PC-9 (cell line): ENCODE results near the gene ZNF175. TPM values are rescaled to one million over a fixed set of nuclear protein-coding genes. Genes with fewer than 3 reads are reported as not detected.

Experiments used
- BruUV-seq: library from RNA; stranded (reverse); fragments of 400-500 nt; replicated peaks from 2 replicates; lab custom pipeline; 2021; lab: Mats Ljungman, UMichigan
- CTCF ChIA-PET: fragments of 300-600 bp; sonication (Branson Sonifier 250); formaldehyde crosslinking; loops from one replicate; lab custom pipeline; 2022; ENCODE audit warnings: antibody characterized with exemption; lab: Charles Lee
- POLR2A ChIA-PET: fragments of 300-600 bp; sonication (Branson Sonifier 250); formaldehyde crosslinking; loops from one replicate; lab custom pipeline; 2022; ENCODE audit warnings: antibody characterized with exemption; ENCODE audit not compliant: unreplicated experiment; lab: Charles Lee
- DNase-seq, 2 experiments: peaks; one replicate each; pipeline versions ENCODE4 v3.0.0 to v3.0.0-alpha.2; 2015 to 2022; ENCODE audit warnings: mixed read lengths in 1 of 2
- H2AFZ ChIP-seq: fragments of 200-600 bp; sonication (generic); 2 replicates; pipeline ENCODE4 v1.8.1; 2017; ENCODE audit warnings: antibody characterized with exemption
- H3F3A ChIP-seq: fragments of 200-600 bp; sonication (generic); 2 replicates; pipeline ENCODE4 v1.8.1; 2017; ENCODE audit warnings: antibody characterized with exemption, mild to moderate bottlenecking, low read depth; ENCODE audit not compliant: insufficient read depth
- H3K27ac ChIP-seq: fragments of 200-600 bp; sonication (generic); 2 replicates; pipeline ENCODE4 v1.6.1; 2016; ENCODE audit warnings: mixed run types
- H3K27me3 ChIP-seq: fragments of 200-600 bp; sonication (generic); 2 replicates; pipeline ENCODE4 v1.6.1; 2016; ENCODE audit warnings: low read depth, mixed run types; ENCODE audit not compliant: insufficient read depth
- H3K36me3 ChIP-seq: fragments of 200-600 bp; sonication (generic); 2 replicates; pipeline ENCODE4 v1.6.1; 2016; ENCODE audit warnings: low read depth, mixed run types
- H3K4me1 ChIP-seq: fragments of 200-600 bp; sonication (generic); replicated peaks from 2 replicates; pipeline ENCODE4 v1.6.1; 2016; ENCODE audit warnings: mixed run types; ENCODE audit not compliant: insufficient read depth
- H3K4me2 ChIP-seq: fragments of 200-600 bp; sonication (generic); 2 replicates; pipeline ENCODE4 v1.6.1; 2017; ENCODE audit warnings: mixed run types
- H3K4me3 ChIP-seq: fragments of 200-600 bp; sonication (generic); 2 replicates; pipeline ENCODE4 v1.6.1; 2016; ENCODE audit warnings: mixed run types
- H3K79me2 ChIP-seq: fragments of 200-600 bp; sonication (generic); 2 replicates; pipeline ENCODE4 v1.6.1; 2017; ENCODE audit warnings: low read depth, mixed run types
- H3K9me2 ChIP-seq: fragments of 200-600 bp; sonication (generic); 2 replicates; pipeline ENCODE4 v1.8.1; 2017; ENCODE audit warnings: mild to moderate bottlenecking; ENCODE audit not compliant: insufficient read depth
- H3K9me3 ChIP-seq: fragments of 200-600 bp; sonication (generic); 2 replicates; pipeline ENCODE4 v1.8.1; 2016; ENCODE audit warnings: low read depth; ENCODE audit not compliant: insufficient read depth
- H4K20me1 ChIP-seq: fragments of 200-600 bp; sonication (generic); 2 replicates; pipeline ENCODE4 v1.8.1; 2017; ENCODE audit not compliant: insufficient read depth
- CTCF ChIP-seq: fragments of 200-600 bp; sonication (generic); conservative IDR thresholded peaks from 2 replicates; pipeline ENCODE4 v1.6.1; 2017; ENCODE audit warnings: mixed run types, antibody characterized with exemption, mild to moderate bottlenecking, moderate library complexity
- EZH2 ChIP-seq: fragments of 200-600 bp; sonication (generic); IDR thresholded peaks from 2 replicates; pipeline ENCODE4 v1.8.0; 2017; ENCODE audit warnings: antibody characterized with exemption, low read depth
- intact Hi-C: fragments of 100-400 bp; cut with micrococcal nuclease; formaldehyde crosslinking; loops from one replicate; pipeline ENCODE4 v1.10.0; 2022; ENCODE audit not compliant: unreplicated experiment
- total RNA-seq: library from RNA; stranded (reverse); gene quantifications from 2 replicates; pipeline ENCODE4 v1.2.3, GENCODE V29; 2021

ZNF175 gene
- total RNA-seq, 1 experiment from 2014 or later, result 11.7 TPM

GRCh38 chr19:51560339-51560738 lies 10.7 kb upstream of the ZNF175 start:
- Histone ChIP-seq H3K9me3 (no peaks in the 10 kb centered on the region), H4K20me1 (no peaks in the 10 kb centered on the region), H2AFZ (no peak overlapping the region), H3K27ac (no peak overlapping the region), H3F3A (no peaks in the 10 kb centered on the region), H3K4me1 (no peaks in the 10 kb centered on the region), H3K79me2 (no peaks in the 10 kb centered on the region), H3K36me3 (no peaks in the 10 kb centered on the region), H3K9me2 (0 out of 2 replicates have a peak, but pooled peaks cover 3% of the 10 kb centered on the region), H3K4me3 (no peak overlapping the region), H3K27me3 (peaks cover 30% of the 10 kb centered on the region), H3K4me2 (no peak overlapping the region)
- intact Hi-C loops, result no loop called here
- ChIA-PET CTCF (no interaction called here), POLR2A (no interaction called here)
- BruUV-seq, result no TSS peak
- TF ChIP-seq CTCF (no peak), EZH2 (no peak)
- no peak for DNase-seq

GRCh38 chr19:51564791-51565190 lies 6.3 kb upstream of the ZNF175 start:
- POLR2A ChIA-PET, result no interaction called here
- no peaks in the 10 kb centered on the region for H3K9me2 ChIP-seq
- H2AFZ ChIP-seq, result no peak overlapping the region
- DNase-seq, result no peak
- TF ChIP-seq EZH2 (no peak), CTCF (no peak)
- H3K4me2 ChIP-seq, result no peak overlapping the region
- intact Hi-C loops, result no loop called here
- H3K4me1 ChIP-seq, result no peaks in the 10 kb centered on the region
- H3K79me2 ChIP-seq, result no peaks in the 10 kb centered on the region
- H3F3A ChIP-seq, result no peaks in the 10 kb centered on the region
- H3K36me3 ChIP-seq, result no peaks in the 10 kb centered on the region
- peaks cover 62% of the 10 kb centered on the region for H3K27me3 ChIP-seq
- H3K9me3 ChIP-seq, result no peaks in the 10 kb centered on the region
- CTCF ChIA-PET, result no interaction called here
- H3K27ac ChIP-seq, result no peak overlapping the region
- no peak overlapping the region for H3K4me3 ChIP-seq
- no peaks in the 10 kb centered on the region for H4K20me1 ChIP-seq
- BruUV-seq, result no TSS peak

- no peak for DNase-seq
- Histone ChIP-seq H3K36me3 (no peaks in the 10 kb centered on the region), H3K4me1 (peaks cover 3% of the 10 kb centered on the region; the same call in 1 of the 2 replicates), H3K9me2 (no peaks in the 10 kb centered on the region), H3K79me2 (no peaks in the 10 kb centered on the region), H3F3A (no peaks in the 10 kb centered on the region), H3K4me3 (no peak overlapping the region), H3K9me3 (no peaks in the 10 kb centered on the region), H4K20me1 (no peaks in the 10 kb centered on the region), H2AFZ (no peak overlapping the region), H3K4me2 (no peak overlapping the region), H3K27ac (no peak overlapping the region), H3K27me3 (peaks cover 62% of the 10 kb centered on the region)
- ChIA-PET CTCF (no interaction called here), POLR2A (no interaction called here)
- intact Hi-C loops, result no loop called here
- no TSS peak for BruUV-seq
- TF ChIP-seq EZH2, result no peak
- TF ChIP-seq CTCF, result no peak
Observed at GRCh38 chr19:51565583-51565982, 5.5 kb upstream of the ZNF175 start.
